ENCODE data around the gene GRIK2.

Gene GRIK2

GRCh38 chr6:101683884-101684283 lies 290.4 kb downstream of the GRIK2 start:
- peaks cover 5% of the 10 kb centered on the region; the same call in 1 of the 2 replicates for H3K4me1 ChIP-seq (ENCODE audit: insufficient read depth, low read length)
- no peaks in the 10 kb centered on the region for H3K9me3 ChIP-seq (ENCODE audit: control insufficient read depth, insufficient read depth, low read length)
- H3K9ac ChIP-seq (ENCODE audit: low read depth, low read length), result no peak overlapping the region
- no peaks in the 10 kb centered on the region for H3K36me3 ChIP-seq (ENCODE audit: insufficient read depth, low read length)

DNA sequence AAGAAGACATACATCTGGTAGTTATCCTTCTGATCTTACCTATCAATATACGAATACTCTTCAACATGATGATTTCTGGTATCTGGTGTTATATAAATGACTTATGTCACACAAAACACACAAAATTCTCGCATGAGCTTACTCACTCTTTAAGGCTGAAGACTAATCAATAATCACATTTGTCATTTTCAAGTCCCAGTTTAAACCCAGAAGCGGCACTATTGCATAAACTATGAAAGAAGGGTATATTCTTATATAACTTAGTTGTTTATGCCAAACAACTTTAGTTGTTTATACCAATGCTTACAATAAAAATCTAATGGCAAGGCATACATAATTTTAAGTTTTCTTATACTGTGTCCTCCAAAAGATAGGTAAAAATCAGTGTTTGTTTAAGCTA lies 293.1 kb downstream of the GRIK2 start:
- H3K36me3 ChIP-seq (ENCODE audit: insufficient read depth, low read length), result no peaks in the 10 kb centered on the region
- H3K9ac ChIP-seq (ENCODE audit: low read depth, low read length), result no peak overlapping the region
- peaks cover 5% of the 10 kb centered on the region; the same call in 1 of the 2 replicates for H3K4me1 ChIP-seq (ENCODE audit: insufficient read depth, low read length)
- no peaks in the 10 kb centered on the region for H3K9me3 ChIP-seq (ENCODE audit: control insufficient read depth, insufficient read depth, low read length)

GRCh38 chr6:101689156-101689555 lies 295.6 kb downstream of the GRIK2 start:
- no peaks in the 10 kb centered on the region for H3K9me3 ChIP-seq (ENCODE audit: control insufficient read depth, insufficient read depth, low read length)
- H3K9ac ChIP-seq (ENCODE audit: low read depth, low read length), result no peak overlapping the region

GRCh38 chr6:101689695-101690094 lies 296.2 kb downstream of the GRIK2 start:
- H3K9me3 ChIP-seq (ENCODE audit: control insufficient read depth, insufficient read depth, low read length), result no peaks in the 10 kb centered on the region
- no peaks in the 10 kb centered on the region for H3K36me3 ChIP-seq (ENCODE audit: insufficient read depth, low read length)
- H3K9ac ChIP-seq (ENCODE audit: low read depth, low read length), result no peak overlapping the region
- no peaks in the 10 kb centered on the region for H3K4me1 ChIP-seq (ENCODE audit: insufficient read depth, low read length)

More at GRCh38 chr6:101689156-101689555, 295.6 kb downstream of the GRIK2 start:
- H3K36me3 ChIP-seq (ENCODE audit: insufficient read depth, low read length), result no peaks in the 10 kb centered on the region
- 0 out of 2 replicates have a peak, but pooled peaks cover under 1% of the 10 kb centered on the region for H3K4me1 ChIP-seq (ENCODE audit: insufficient read depth, low read length)

GRCh38 chr6:101700655-101701054 lies 307.1 kb downstream of the GRIK2 start:
- H3K9me3 ChIP-seq (ENCODE audit: control insufficient read depth, insufficient read depth, low read length), result no peaks in the 10 kb centered on the region
- H3K36me3 ChIP-seq (ENCODE audit: insufficient read depth, low read length), result no peaks in the 10 kb centered on the region
- H3K9ac ChIP-seq (ENCODE audit: low read depth, low read length), result no peak overlapping the region
- H3K4me1 ChIP-seq (ENCODE audit: insufficient read depth, low read length), result peaks cover 9% of the 10 kb centered on the region

GRCh38 chr6:101703311-101703710 lies 309.8 kb downstream of the GRIK2 start:
- Histone ChIP-seq H3K36me3 (ENCODE audit: insufficient read depth, low read length) (no peaks in the 10 kb centered on the region), H3K4me1 (ENCODE audit: insufficient read depth, low read length) (peaks cover 9% of the 10 kb centered on the region), H3K9ac (ENCODE audit: low read depth, low read length) (no peak overlapping the region), H3K9me3 (ENCODE audit: control insufficient read depth, insufficient read depth, low read length) (no peaks in the 10 kb centered on the region)

DNA sequence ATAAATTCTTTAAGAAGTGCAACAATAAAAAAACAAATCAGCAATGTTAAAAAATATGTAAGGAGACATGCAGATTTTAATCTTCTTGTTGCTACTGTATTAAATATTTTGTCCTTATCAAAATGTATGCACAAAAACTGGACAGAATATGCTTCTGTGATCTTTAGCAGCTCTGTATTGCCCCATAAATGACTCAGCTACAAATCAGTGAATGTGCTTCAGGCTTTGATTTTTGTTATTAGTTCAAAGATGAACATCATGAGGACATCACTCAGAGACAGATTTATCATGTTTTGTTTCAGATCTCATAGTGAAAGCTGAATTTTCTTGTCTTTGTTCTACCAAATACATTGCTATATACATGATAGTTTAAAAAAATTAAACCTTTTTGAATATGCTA lies 312.4 kb downstream of the GRIK2 start:
- no peaks in the 10 kb centered on the region for H3K9me3 ChIP-seq (ENCODE audit: control insufficient read depth, insufficient read depth, low read length)
- no peak overlapping the region for H3K9ac ChIP-seq (ENCODE audit: low read depth, low read length)
- H3K36me3 ChIP-seq (ENCODE audit: insufficient read depth, low read length), result no peaks in the 10 kb centered on the region
- peaks cover 4% of the 10 kb centered on the region for H3K4me1 ChIP-seq (ENCODE audit: insufficient read depth, low read length)

- Histone ChIP-seq H3K9me3 (ENCODE audit: control insufficient read depth, insufficient read depth, low read length) (no peaks in the 10 kb centered on the region), H3K4me1 (ENCODE audit: insufficient read depth, low read length) (no peaks in the 10 kb centered on the region; the same call in 1 of the 2 replicates), H3K9ac (ENCODE audit: low read depth, low read length) (no peak overlapping the region), H3K36me3 (ENCODE audit: insufficient read depth, low read length) (no peaks in the 10 kb centered on the region)
Observed at GRCh38 chr6:101706576-101706975, 313.1 kb downstream of the GRIK2 start.

- H3K9me3 ChIP-seq (ENCODE audit: control insufficient read depth, insufficient read depth, low read length), result no peaks in the 10 kb centered on the region
Observed at GRCh38 chr6:101711518-101711917, 318.0 kb downstream of the GRIK2 start.

DNA sequence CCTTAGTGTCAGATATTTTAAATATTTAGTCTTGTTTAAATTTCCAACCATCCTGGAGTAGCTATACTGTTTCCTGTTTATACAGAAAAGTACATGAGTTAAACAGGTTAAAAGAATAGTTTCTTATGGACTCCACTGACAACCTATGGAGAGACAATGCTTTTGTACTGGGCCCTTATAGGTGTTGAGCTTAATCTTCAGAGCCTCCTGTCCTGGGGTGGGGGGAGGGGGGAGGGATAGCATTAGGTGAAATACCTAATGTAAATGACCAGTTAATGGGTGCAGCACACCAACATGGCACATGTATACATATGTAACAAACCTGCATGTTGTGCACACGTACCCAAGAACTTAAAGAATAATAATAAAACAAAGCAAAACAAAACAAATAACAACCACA lies 322.9 kb downstream of the GRIK2 start:
- H3K4me1 ChIP-seq (ENCODE audit: insufficient read depth, low read length), result peaks cover 9% of the 10 kb centered on the region
- H3K9me3 ChIP-seq (ENCODE audit: control insufficient read depth, insufficient read depth, low read length), result no peaks in the 10 kb centered on the region
- H3K9ac ChIP-seq (ENCODE audit: low read depth, low read length), result no peak overlapping the region
- no peaks in the 10 kb centered on the region for H3K36me3 ChIP-seq (ENCODE audit: insufficient read depth, low read length)

More at GRCh38 chr6:101711518-101711917, 318.0 kb downstream of the GRIK2 start:
- no peaks in the 10 kb centered on the region for H3K36me3 ChIP-seq (ENCODE audit: insufficient read depth, low read length)
- peaks cover 9% of the 10 kb centered on the region for H3K4me1 ChIP-seq (ENCODE audit: insufficient read depth, low read length)
- H3K9ac ChIP-seq (ENCODE audit: low read depth, low read length), result no peak overlapping the region

DNA sequence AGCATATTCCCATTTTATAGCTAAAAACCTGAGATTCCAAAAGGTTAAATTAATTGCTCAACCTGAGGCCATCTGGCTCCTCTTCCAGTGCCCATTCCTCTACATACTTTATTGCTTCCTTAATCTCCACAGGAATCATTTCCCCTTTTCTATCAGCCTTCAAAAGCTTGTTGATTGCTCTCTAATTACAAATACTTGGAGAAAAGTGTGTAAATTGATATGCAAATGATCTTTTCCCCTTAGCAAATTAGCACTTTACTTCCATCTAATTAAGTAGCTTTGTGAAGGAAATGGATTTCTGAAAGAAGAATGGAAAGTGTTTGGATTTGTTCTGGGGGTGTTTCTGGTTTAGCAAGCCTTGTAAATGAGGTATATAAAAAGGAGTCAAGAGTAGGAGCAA lies 323.3 kb downstream of the GRIK2 start:
- Histone ChIP-seq H3K9me3 (ENCODE audit: control insufficient read depth, insufficient read depth, low read length) (no peaks in the 10 kb centered on the region), H3K4me1 (ENCODE audit: insufficient read depth, low read length) (peaks cover 9% of the 10 kb centered on the region), H3K9ac (ENCODE audit: low read depth, low read length) (no peak overlapping the region)

DNA sequence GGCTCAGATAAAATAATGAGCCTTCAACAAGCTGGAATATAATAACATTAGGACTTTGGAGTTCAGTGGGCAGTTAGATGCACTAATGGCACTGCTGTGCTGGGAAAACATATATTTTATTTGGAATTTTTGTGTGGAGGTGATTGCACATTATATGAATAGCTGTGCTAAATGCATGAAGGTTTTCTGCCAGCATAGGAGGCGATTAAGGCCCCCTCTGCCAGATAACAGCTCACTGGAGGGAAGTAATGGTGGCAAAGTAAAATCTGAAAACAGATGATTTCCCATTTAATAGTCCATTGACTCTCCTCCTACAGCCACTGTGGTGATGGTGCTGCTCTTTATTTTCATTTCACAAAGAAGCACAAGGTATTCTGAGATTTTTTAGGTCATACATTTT lies 326.0 kb downstream of the GRIK2 start:
- Histone ChIP-seq H3K36me3 (ENCODE audit: insufficient read depth, low read length) (no peaks in the 10 kb centered on the region), H3K4me1 (ENCODE audit: insufficient read depth, low read length) (peaks cover 9% of the 10 kb centered on the region), H3K9me3 (ENCODE audit: control insufficient read depth, insufficient read depth, low read length) (no peaks in the 10 kb centered on the region), H3K9ac (ENCODE audit: low read depth, low read length) (no peak overlapping the region)

More for the DNA sequence above, 323.3 kb downstream of the GRIK2 start:
- H3K36me3 ChIP-seq (ENCODE audit: insufficient read depth, low read length), result no peaks in the 10 kb centered on the region

- Histone ChIP-seq H3K9me3 (ENCODE audit: control insufficient read depth, insufficient read depth, low read length) (no peaks in the 10 kb centered on the region), H3K36me3 (ENCODE audit: insufficient read depth, low read length) (no peaks in the 10 kb centered on the region), H3K9ac (ENCODE audit: low read depth, low read length) (no peak overlapping the region), H3K4me1 (ENCODE audit: insufficient read depth, low read length) (no peaks in the 10 kb centered on the region)
Observed at GRCh38 chr6:101722471-101722870, 329.0 kb downstream of the GRIK2 start.

GRCh38 chr6:101722991-101723579 lies 329.6 kb downstream of the GRIK2 start:
- no peak overlapping the region for H3K9ac ChIP-seq (ENCODE audit: low read depth, low read length)
- no peaks in the 10 kb centered on the region for H3K36me3 ChIP-seq (ENCODE audit: insufficient read depth, low read length)
- H3K4me1 ChIP-seq (ENCODE audit: insufficient read depth, low read length), result no peaks in the 10 kb centered on the region
- no peaks in the 10 kb centered on the region for H3K9me3 ChIP-seq (ENCODE audit: control insufficient read depth, insufficient read depth, low read length)

DNA sequence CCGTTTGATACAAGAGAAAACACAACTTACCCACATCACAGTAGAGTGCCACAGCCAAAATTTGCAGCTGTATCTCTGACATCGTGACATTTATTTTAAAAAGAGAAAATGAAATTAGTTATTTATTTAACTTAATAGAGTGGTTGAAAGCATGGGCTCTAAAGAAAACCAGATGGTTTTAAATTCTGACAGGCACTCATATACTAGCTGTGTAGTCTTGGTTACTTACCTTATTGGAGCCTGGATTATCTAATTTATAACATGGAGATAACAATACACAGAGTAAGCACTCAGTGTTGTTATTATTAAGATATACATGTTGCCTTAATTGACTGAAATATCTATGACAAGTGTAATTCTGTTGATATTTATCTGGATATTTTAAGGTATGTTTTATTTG lies 334.9 kb downstream of the GRIK2 start:
- Histone ChIP-seq H3K36me3 (ENCODE audit: insufficient read depth, low read length) (no peaks in the 10 kb centered on the region), H3K9ac (ENCODE audit: low read depth, low read length) (no peak overlapping the region), H3K4me1 (ENCODE audit: insufficient read depth, low read length) (peaks cover 11% of the 10 kb centered on the region; the same call in 1 of the 2 replicates), H3K9me3 (ENCODE audit: control insufficient read depth, insufficient read depth, low read length) (no peaks in the 10 kb centered on the region)

Measured in ES-I3 (cell line).